Measurements from ENCODE around the gene AFF2. TPM values are rescaled to one million over a fixed set of nuclear protein-coding genes. Genes with fewer than 3 reads are reported as not detected.

The AFF2 gene
- total RNA-seq, 6 donors from 2014 or later = 6.1 to 17.4 (median 9.7) TPM

- H3K27me3 ChIP-seq = no peaks in the 10 kb centered on the region
- no peak for ATAC-seq (ENCODE audit: low FRiP score in 2 of 2)
- H3K27ac ChIP-seq = no peak overlapping the region
- H3K9me3 ChIP-seq = no peaks in the 10 kb centered on the region
- no peaks in the 10 kb centered on the region for H3K36me3 ChIP-seq
- no peaks in the 10 kb centered on the region for H3K4me1 ChIP-seq
- TF ChIP-seq POLR2AphosphoS5 (IDR thresholded peaks at IDR 0.05) = no peak
- TF ChIP-seq POLR2A (IDR thresholded peaks at IDR 0.05) = no peak
- TF ChIP-seq, protein P1, sequence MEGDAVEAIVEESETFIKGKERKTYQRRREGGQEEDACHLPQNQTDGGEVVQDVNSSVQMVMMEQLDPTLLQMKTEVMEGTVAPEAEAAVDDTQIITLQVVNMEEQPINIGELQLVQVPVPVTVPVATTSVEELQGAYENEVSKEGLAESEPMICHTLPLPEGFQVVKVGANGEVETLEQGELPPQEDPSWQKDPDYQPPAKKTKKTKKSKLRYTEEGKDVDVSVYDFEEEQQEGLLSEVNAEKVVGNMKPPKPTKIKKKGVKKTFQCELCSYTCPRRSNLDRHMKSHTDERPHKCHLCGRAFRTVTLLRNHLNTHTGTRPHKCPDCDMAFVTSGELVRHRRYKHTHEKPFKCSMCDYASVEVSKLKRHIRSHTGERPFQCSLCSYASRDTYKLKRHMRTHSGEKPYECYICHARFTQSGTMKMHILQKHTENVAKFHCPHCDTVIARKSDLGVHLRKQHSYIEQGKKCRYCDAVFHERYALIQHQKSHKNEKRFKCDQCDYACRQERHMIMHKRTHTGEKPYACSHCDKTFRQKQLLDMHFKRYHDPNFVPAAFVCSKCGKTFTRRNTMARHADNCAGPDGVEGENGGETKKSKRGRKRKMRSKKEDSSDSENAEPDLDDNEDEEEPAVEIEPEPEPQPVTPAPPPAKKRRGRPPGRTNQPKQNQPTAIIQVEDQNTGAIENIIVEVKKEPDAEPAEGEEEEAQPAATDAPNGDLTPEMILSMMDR (IDR thresholded peaks at IDR 0.05) = no peak
- TF ChIP-seq EP300 (IDR thresholded peaks at IDR 0.05) = no peak
- no peak overlapping the region for H3K4me3 ChIP-seq
- DNase-seq = no peak
These were observed 293.9 kb downstream of the AFF2 start for GRCh38 chrX:148794350-148794749.

DNA sequence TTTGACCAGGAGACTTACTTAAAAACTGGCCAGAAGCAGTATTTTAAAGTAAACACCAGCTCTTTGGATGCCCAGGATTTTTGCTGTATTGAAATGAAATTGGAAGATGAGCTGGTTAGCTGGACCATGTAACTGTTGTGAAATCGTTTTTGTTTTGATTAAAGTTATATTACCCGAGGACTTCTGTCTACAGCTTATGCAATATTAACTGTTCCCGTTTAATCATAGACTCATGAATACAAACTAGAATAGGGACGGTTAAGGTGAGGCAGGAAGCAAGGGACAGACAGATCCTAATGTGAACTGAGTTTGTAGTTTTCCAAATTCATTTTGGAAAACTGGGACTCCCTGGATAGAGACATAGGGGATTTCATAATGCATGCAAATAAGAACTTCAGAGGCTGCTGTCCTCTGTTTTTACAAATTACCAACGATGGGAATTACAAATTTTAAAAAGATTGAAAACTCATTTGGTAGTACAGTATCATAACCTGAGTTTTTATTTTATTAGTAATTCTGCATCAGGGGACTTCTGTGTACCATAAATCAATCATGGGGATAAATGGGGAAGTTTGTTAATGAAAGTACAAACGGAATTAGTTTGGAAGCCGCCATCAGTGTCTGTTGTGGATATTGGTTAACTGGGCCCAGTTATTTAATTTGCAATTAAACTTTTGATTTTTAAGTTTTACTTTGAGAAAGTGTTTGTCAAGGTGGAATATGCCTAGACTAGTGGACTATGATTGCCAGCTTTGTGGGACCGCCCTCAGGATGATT lies 304.4 kb downstream of the AFF2 start:
- H3K4me3 ChIP-seq = no peak overlapping the region
- no peaks in the 10 kb centered on the region for H3K36me3 ChIP-seq
- WGBS, 2 donors = 52 to 78% methylated on average over 8 of the region's 8 CpGs
- DNase-seq (no peak), ATAC-seq (ENCODE audit: low FRiP score in 2 of 2) (no peak)
- no peak overlapping the region for H3K27ac ChIP-seq
- TF ChIP-seq, protein P1 (IDR thresholded peaks at IDR 0.05) = no peak
- TF ChIP-seq EP300 (IDR thresholded peaks at IDR 0.05) (no peak), POLR2A (IDR thresholded peaks at IDR 0.05) (no peak), POLR2AphosphoS5 (IDR thresholded peaks at IDR 0.05) (no peak)
- no peaks in the 10 kb centered on the region for H3K4me1 ChIP-seq
- H3K9me3 ChIP-seq = no peaks in the 10 kb centered on the region
- H3K27me3 ChIP-seq = no peaks in the 10 kb centered on the region

- H3K27me3 ChIP-seq = no peaks in the 10 kb centered on the region
- ATAC-seq (ENCODE audit: low FRiP score in 2 of 2) = no peak
- no peaks in the 10 kb centered on the region for H3K4me1 ChIP-seq
- H3K27ac ChIP-seq = no peak overlapping the region
- no peaks in the 10 kb centered on the region for H3K36me3 ChIP-seq
- H3K4me3 ChIP-seq = no peak overlapping the region
- DNase-seq = no peak
- 78 to 83% methylated on average over 8 to 17 of the region's 17 CpGs for WGBS, 2 donors
- TF ChIP-seq, protein P1 (IDR thresholded peaks at IDR 0.05) = no peak
- TF ChIP-seq POLR2AphosphoS5 (IDR thresholded peaks at IDR 0.05) (no peak), EP300 (IDR thresholded peaks at IDR 0.05) (no peak), POLR2A (IDR thresholded peaks at IDR 0.05) (no peak)
- H3K9me3 ChIP-seq = no peaks in the 10 kb centered on the region
These were observed 305.9 kb downstream of the AFF2 start for GRCh38 chrX:148806145-148806870.

GRCh38 chrX:148808833-148809232 lies 308.4 kb downstream of the AFF2 start:
- no peaks in the 10 kb centered on the region for H3K4me1 ChIP-seq
- ATAC-seq (ENCODE audit: low FRiP score in 2 of 2) = no peak
- H3K9me3 ChIP-seq = no peaks in the 10 kb centered on the region
- TF ChIP-seq POLR2A (IDR thresholded peaks at IDR 0.05) (no peak), EP300 (IDR thresholded peaks at IDR 0.05) (no peak), POLR2AphosphoS5 (IDR thresholded peaks at IDR 0.05) (no peak)
- TF ChIP-seq, protein P1 (IDR thresholded peaks at IDR 0.05) = no peak
- no peak overlapping the region for H3K4me3 ChIP-seq
- H3K27ac ChIP-seq = no peak overlapping the region
- H3K36me3 ChIP-seq = no peaks in the 10 kb centered on the region
- H3K27me3 ChIP-seq = no peaks in the 10 kb centered on the region
- WGBS, 2 donors = 60 to 71% methylated on average over 6 of the region's 6 CpGs
- no peak for DNase-seq

Data from upper lobe of left lung (tissue), 6 donors.